DMS 273 (cell line): ENCODE data around the gene XIAP.

ENCODE experiments used
- DNase-seq: peaks from one replicate; lab custom pipeline; 2025; ENCODE audit not compliant: unreplicated experiment; lab: John Stamatoyannopoulos, UW

Gene XIAP

DNA sequence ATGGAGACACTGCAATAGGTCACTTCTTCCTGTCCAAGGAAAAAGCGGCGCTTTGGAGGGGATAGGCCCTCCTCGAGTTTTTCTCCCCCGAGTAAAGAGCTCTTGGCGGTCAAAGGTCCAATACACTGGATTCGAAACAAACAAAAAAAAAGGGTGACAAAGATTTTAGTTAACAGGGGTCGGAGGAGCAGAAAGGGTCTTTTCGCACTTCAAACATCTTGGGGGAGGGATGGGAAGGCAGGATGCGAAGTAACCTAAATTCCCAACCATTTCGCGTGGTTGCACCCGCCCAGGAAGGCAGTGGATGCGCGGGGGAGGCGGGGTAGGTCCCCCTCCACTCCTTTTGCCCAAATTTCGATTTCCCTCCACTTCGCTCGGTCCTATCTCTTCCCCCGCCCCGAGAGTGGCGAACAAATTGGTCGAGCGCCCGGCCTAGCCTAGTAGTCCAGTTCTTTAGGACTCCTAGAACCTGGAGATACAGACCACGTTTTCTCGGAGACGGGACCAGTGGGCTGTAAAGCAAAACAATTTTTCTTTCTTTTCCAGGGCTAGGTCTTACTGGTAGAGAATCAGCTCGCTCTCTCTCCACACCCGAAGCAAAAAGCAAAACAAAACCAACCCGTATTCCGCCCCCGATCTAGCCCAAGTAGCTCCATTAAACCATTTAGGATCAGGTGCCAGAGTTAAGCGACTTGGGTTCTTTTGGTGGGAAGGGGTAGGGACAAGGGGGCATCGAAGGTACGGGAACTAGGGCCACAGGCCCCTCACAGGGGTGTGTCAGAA lies 99.6 kb downstream of the XIAP start:
- DNase-seq: peak; percentile 63

DNA sequence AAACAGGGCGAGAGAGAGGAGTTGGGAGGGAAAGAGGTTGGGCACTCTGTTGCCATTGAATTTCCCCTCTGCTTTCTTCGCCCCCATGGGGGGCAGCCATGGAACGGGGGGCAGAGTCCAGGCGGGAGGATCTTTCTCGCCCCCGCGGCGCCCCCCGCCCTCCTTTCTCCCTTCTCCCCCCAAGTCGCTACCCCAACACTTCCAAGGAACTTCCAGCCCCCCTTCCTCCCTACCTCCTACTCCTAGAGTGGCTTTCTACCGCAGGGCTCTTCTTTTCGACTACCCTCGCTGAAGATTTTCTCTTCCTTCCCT lies 101.1 kb downstream of the XIAP start:
- DNase-seq: no peak

DNA sequence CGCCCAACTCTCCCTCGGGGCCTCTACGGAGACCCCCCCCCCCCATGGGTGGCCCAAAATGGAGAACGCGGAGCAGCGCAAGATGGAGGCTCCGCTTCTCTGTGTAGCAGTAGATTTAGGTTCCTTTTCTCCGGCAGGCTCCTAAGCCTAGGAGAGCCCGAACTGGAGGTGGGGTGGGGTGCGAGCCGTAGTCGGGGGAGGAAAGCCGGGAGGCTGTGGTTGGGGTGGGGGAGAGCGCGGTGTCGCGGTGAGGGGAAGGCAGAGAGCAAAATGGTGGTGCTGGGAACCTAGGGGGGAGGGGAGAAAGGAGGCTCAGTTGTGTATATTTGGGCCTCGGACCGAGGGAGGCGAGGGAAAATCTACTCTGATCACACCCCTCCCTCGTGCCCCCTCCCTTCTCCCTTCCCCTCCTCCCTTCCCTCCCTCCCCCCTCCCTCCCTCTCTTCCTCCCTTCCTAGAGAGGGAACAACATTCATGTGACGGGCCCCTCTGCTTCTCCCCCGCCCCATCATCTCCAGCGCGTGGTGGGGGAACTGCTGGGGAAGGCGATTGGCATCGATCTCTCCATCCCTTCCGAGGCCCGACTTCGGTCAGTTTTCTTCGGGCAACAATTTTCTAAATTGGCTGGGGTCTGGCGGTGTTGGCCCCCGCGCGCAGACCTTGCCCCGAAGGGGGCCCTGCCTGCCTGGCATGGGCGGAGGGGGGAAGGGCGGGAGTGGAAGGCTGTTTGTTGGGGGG lies 101.6 kb downstream of the XIAP start, which contains the start of gene STAG2:
TSS of gene STAG2 (plus strand) at position 439 of the 738 bp plus-strand sequence. CDS start 60,922 bp downstream, outside the sequence.
- DNase-seq: peak; percentile 93

DNA sequence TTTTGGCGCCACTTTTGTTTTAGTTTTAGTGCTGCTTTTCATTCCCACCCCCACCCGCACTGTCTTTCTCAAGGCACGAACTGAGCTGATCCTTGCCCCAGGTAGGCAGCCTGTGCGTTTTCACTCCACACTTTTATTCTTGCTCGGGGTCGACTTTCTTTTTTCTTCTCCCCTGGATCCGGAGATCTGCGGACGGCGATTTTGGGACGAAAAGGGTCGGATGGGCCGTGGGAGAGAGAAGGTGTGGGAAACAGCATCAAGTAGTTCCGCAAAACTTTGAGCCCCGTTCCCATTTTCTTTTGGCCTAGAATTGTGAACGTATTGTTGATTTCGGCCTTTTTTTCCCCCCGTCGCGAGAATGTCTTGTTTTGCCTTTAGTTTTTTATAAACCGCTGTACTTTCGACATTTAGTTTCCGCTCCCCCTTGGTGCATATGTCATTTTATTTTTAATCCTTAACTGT lies 102.2 kb downstream of the XIAP start:
- DNase-seq: no peak

DNA sequence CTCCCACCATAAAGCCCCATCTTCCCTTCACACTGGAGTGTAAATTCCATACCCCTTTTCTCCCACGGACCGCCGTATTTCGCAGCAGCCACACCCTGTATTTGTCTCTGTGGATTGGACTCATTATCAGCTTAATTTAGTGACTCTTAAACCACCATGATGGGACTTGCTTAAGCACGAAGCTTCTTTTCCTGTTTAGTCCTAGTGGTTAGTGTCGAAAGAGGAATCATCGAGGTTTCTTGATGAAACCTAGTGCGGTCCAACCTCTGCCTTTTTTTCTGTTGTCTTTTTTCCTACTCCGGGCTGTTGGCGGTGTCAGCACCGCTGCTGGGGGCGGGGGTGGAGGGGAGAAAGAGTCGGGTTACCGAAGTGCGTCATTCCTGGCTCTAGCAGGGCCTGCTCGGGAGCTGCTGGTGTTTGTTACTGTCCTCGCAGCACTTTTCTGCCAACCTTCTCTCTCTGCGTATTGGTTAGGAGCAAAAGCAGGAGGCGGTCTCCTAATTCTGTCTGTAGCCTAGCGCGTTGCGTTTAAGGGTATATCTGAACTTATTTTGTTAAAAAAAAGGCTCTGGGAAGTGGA lies 103.0 kb downstream of the XIAP start:
- DNase-seq: peak; percentile 97
